Inflammatory macrophage treated with lipopolysaccharide for 1 hour (primary cell): ENCODE results near the gene APLP2.
"Not testable (repeated sequence)": the region's sequence is repeated elsewhere in the genome, so short reads cannot be mapped to it uniquely, and the experiment has no call there.

Experiments used
- DNase-seq, 2 donors: peaks; one replicate each; pipeline ENCODE4 v3.0.0-alpha.2; 2020 to 2022

APLP2 gene

DNA sequence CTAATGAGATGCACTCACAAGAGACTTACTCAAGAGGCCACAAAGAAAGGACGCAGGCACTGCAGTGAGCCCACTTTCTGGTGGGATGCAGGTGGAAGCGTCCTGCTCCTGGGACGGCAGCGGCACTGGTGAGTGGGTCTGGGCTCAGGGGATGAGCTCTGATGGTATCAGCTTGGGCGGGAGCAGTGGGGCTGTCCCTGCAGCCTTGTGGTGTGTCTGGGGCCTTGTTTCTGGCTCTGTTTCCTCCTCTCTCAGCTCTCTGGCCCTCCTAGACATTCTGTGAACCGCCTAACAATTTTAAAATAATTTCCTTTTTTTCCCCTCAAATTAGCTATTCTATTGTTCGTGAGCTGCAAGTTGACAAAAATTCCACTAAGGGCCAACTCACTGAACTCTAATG lies 81.1 kb downstream of the APLP2 start:
- no peak for DNase-seq

- no peak for DNase-seq
These were observed 81.5 kb downstream of the APLP2 start for GRCh38 chr11:130151196-130151595.

DNA sequence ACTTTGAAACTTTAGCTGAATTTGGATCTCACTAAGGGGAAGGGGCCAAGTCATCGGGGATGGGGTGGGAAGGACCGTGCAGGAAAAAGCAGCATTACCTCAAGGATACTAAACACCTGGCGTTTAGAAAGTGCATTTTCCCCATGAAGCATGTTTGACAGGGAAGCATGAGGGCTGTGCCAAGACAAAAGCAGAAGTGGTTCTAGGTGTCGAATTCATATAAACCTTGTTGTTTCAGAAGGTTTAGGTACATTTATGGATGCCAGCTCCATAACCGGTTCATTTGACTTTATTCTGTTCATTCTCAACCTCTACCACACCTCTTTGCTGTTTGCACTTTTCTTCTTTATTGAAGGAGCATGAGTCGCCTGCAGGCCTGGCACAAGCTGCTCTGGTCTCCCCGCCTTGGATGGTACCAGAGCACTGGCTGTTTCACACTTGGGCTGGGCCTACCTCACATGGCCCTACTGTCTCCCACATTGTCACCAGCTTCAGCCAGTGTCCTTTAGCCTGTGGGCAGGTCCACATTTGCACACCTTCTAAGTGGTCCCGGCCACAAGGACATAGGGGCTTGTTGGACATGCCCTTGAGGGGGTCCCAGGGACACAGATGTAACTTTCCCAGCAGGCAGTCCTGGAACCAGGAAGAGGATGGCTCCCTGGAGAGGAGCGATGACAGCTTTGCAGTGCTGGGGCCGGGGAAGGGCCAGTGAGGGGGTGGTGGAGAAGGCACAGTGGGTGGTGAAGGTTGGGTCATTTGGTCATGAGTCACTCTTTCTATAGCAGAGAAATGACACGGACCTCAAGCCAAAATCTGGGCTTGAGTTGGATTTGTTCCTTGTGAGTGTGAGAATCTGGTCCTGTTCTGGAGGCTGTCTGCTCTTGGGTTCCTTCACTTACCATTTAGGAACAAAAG lies 86.7 kb downstream of the APLP2 start:
- peak; percentile 85 for DNase-seq

DNA sequence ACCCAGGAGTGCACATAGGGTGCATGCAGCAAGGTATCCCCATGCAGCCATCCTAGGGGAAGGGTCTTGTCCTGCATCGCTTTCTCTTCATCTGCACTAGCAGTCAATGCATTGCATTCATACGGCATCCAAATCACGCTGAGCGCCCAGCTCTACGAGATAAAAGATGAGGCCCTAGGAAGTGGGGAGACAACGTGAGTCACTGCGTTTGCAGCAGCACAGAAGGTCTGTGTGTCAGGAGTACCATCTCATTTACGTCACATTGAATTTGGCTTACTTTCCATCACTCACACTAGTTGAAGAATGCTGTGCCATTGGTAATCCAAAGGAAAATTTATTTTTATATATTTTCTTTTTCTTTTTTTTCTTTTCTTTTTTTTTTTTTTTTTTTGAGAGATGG lies 87.4 kb downstream of the APLP2 start:
- peak in 1 of 2 donors; percentile 62 for DNase-seq

GRCh38 chr11:130157840-130158239 lies 88.1 kb downstream of the APLP2 start:
- no peak for DNase-seq

GRCh38 chr11:130159139-130159538 lies 89.4 kb downstream of the APLP2 start:
- no peak for DNase-seq

DNA sequence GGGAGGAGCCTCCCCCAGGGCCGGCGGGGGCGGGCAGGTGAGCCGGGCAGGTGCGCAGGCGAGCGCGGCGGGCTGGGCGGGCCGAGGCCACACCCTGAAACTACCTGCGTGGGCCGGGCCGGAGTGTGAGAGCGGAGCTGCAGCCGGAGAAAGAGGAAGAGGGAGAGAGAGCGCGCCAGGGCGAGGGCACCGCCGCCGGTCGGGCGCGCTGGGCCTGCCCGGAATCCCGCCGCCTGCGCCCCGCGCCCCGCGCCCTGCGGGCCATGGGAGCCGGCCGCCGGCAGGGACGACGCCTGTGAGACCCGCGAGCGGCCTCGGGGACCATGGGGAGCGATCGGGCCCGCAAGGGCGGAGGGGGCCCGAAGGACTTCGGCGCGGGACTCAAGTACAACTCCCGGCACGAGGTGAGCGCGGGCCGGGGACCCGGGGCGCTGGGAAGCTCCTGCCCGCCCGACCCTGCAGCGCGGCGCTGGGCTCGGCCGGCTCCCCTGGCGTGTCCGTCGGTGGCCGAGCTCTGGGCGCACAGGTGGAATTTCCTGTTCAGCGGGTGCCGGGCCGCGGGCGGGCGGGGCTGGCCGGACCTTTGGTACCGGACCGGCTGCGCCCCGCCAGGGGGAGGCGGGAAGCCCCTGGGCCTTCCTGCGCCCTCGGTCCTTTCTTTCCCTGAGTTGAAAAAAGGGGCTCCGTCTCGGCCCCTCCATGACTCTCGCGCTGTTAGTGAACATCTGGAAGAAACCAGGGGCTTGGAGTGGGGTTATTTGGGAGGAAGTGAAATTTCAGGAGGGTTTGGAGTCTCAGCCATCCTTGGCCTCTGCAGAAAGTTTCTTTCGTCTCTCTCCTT lies 90.2 kb downstream of the APLP2 start, which contains the start of gene ST14:
Gene ST14, plus strand, starts transcription at position 126 of the 841 bp plus-strand sequence. Its CDS starts 198 bp downstream, at position 324.
- peak in 1 of 2 donors; percentile 58 for DNase-seq

- no peak for DNase-seq
These were observed 90.9 kb downstream of the APLP2 start for GRCh38 chr11:130160498-130161155.

DNA sequence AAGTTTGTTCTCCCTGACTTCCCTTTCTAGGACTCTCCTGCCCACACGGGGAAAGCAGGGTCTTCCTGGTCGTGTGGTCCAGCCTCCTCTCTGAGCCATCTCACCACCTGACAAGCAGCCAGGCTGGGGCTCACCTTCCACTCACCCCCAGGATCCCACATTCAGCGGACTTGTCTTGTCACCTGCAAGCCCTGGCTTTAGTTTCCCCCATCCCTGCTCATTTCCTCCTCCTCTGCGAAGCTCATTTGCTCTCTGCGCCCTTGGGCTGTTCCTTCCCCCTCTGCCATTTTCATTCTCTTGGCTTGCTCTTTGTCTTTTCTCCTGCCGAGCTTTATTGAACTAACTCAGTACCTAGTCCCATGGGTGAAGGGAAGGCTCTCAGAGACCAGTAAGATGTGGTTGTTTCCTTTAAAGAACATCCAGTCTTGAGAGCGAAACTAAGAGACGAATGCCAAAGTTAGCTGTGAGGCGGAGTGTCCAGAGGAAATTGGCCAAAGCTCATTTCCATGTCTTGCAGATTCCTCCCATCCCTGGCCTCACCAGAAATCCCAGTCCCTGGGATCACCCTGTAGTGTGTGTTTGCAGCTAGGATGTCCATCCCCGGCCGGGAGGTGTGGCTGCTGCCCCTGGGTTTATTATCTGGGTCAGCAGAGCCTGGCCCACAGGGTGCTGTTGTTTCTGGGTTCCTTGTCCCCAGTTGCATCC lies 91.9 kb downstream of the APLP2 start:
- DNase-seq: no peak

- no peak for DNase-seq
These were observed 93.0 kb downstream of the APLP2 start for GRCh38 chr11:130162733-130163132.

- DNase-seq: peak in 1 of 2 donors; percentile 51
These were observed 93.9 kb downstream of the APLP2 start for GRCh38 chr11:130163346-130164220.

- no peak for DNase-seq
These were observed 94.5 kb downstream of the APLP2 start for GRCh38 chr11:130164221-130164570.

DNA sequence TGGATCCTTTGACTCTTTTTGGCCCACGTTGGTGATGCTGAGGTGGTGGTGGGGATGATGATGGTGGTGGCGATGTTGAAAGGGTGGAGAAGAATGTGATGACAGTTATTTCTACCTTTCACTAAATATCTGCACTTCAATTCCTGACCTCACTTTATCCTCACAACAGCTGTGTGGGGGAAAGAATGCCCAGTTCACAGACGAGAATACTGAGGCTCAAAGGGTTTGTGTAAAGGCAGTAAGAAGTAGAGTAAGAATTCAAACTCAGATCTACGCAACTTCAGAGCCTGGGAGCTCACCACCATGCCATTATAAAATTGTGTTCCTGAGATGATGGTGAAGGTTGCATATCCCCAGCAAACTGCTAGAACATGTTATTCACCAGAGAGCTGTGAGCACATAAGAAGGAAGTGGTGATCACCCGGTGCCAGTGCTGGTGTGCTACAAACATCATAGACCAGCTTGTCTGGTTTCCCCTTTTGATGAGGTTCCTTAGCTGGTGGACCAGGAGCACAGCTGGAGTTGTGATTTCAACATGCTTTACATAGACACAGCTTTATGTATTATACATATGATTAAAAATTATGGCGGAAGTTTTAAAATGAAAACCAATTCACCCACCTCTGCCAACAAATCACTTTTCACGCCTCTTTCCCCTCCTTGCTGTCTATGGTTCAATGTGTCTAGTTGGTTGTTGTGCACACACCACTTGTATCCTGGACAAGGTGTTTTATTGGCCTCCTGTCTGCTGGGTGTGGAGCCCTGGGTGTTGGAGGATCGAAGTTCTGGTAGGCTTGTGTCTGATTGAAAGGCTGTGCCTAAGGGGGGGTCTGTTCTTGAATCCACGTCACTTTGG lies 96.1 kb downstream of the APLP2 start:
- DNase-seq: peak; percentile 69 to 81

DNA sequence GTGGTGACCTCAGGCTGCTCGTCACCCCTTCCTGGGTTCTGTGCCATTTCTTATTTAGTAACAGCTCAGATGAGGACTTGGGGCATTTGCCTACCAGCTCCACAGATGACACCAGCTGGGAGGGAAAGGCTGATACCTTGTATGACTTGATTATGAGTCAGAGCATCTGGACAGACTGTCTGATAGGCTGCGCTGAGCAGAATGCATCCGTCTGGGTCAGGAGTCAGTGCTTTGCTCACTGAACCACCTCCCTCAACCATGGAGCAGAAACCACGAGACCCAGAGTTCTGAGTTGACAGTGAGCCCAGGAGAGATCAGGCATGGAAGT lies 96.7 kb downstream of the APLP2 start:
- DNase-seq: peak; percentile 56 to 87

GRCh38 chr11:130167146-130167545 lies 97.5 kb downstream of the APLP2 start:
- DNase-seq: peak; percentile 39 to 64

GRCh38 chr11:130168105-130168504 lies 98.4 kb downstream of the APLP2 start:
- no peak for DNase-seq

- DNase-seq: no peak
These were observed 100.7 kb downstream of the APLP2 start for GRCh38 chr11:130170345-130170744.

- DNase-seq: no peak
These were observed 101.8 kb downstream of the APLP2 start for GRCh38 chr11:130171534-130171933.

DNA sequence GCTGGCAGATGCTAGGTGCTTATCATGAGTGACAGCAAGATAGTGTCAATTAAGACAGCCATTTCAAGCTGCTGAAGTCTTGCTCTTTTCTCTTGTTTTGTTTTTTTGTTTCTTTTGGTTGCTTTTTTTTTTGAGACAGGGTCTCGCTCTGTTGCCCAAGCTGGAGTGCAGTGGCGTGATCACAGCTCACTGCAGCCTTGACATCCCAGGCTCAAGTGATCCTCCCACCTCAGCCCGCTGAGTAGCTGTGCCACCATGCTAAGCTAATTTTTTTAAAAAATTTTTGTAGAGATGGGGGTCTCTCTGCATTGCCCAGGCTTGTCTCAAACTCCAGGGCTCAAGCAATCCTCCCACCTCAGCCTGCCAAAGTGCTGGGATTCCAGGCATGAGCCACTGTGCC lies 102.3 kb downstream of the APLP2 start:
- not testable (repeated sequence) for DNase-seq

- no peak for DNase-seq
These were observed 104.9 kb downstream of the APLP2 start for GRCh38 chr11:130174642-130175041.

GRCh38 chr11:130175898-130176297 lies 106.2 kb downstream of the APLP2 start:
- no peak for DNase-seq
